Prostate gland (tissue), 2 donors: ENCODE results near the gene LHFPL3. TPM values are rescaled to one million over a fixed set of nuclear protein-coding genes. Genes with fewer than 3 reads are reported as not detected.

ENCODE experiments used
- DNase-seq: peaks from one replicate; pipeline ENCODE4 v3.0.0-alpha.2; 2019; ENCODE audit warnings: low spot score
- H3K27ac ChIP-seq, 2 donors: fragments of 200-600 bp; sonication (generic); 2 replicates each; pipeline ENCODE4 v1.5.1; 2017 to 2019
- H3K27me3 ChIP-seq: fragments of 200-600 bp; sonication (generic); replicated peaks from 2 replicates; pipeline ENCODE4 v1.5.1; 2019; ENCODE audit not compliant: insufficient read depth
- H3K36me3 ChIP-seq, 2 donors: fragments of 200-600 bp; sonication (generic); 1 replicate in 1 of 2; 2 replicates in 1 of 2; pipeline versions ENCODE4 v1.5.1 to v1.8.1; 2017 to 2019
- H3K4me1 ChIP-seq: fragments of 200-600 bp; sonication (generic); replicated peaks from 2 replicates; pipeline ENCODE4 v1.5.1; 2019
- H3K4me3 ChIP-seq, 2 donors: fragments of 200-600 bp; sonication (generic); 2 replicates each; pipeline ENCODE4 v1.5.1; 2017 to 2019
- H3K9me3 ChIP-seq: fragments of 200-600 bp; sonication (generic); 2 replicates; pipeline ENCODE4 v1.5.1; 2017
- POLR2A ChIP-seq: fragments of 450-650 bp; IDR thresholded peaks from one replicate; pipeline ENCODE4 v1.6.1; 2016; ENCODE audit warnings: antibody characterized with exemption, mild to moderate bottlenecking
- POLR2AphosphoS5 ChIP-seq: sonication (generic); formaldehyde crosslinking; IDR thresholded peaks from one replicate; pipeline ENCODE4 v1.6.1; 2017; ENCODE audit warnings: antibody characterized with exemption
- WGBS: methylation state at CpG from one replicate; pipeline ENCODE4 v1.1.5; 2018; 5-methylcytosine and 5-hydroxymethylcytosine counted together
- intact Hi-C: fragments of 100-400 bp; cut with DNase I; formaldehyde crosslinking; loops from one replicate; pipeline ENCODE4 v1.14.2; 2022
- total RNA-seq, 2 donors: library from RNA; depleted of rRNA; stranded (reverse); fragments of >200 nt; gene quantifications; one replicate each; pipeline ENCODE4 v1.1.0, GENCODE V29; 2016
- TF ChIP-seq, protein P1 (sequence below), 4 experiments: fragments of 200-600 bp in 2 of 4; fragments of 450-650 bp in 2 of 4; sonication (generic) in 2 of 4; IDR thresholded peaks; 1 replicate in 3 of 4; 2 replicates in 1 of 4; pipeline ENCODE4 v1.5.1; 2016 to 2019; ENCODE audit warnings: antibody characterized with exemption in 4 of 4, mild to moderate bottlenecking in 2 of 4, moderate library complexity in 2 of 4

LHFPL3 gene
- total RNA-seq, 2 donors from 2014 or later: 0.14 TPM; not detected in 1

DNA sequence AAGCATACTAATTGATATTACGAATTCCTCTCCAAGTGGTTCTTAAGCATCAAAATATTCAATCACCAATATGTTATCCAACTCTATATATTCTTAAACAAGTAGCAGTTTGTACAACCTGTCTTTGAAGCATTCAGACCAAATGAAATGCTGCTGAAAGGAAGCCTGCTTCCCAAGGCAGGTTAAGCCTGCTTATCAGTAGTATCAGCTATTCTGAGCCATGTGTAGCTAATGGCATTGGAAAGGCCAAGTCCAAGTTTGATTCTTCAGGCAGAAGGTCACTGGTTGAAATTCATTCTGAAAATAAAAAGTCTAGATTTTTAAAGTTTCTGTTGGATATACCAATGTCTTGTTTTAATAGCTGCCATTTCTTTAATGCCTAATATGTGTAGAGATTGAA, 328.7 kb downstream of the LHFPL3 start:
- no peak overlapping the region for H3K4me3 ChIP-seq
- H3K27me3 ChIP-seq: no peaks in the 10 kb centered on the region
- no peaks in the 10 kb centered on the region for H3K4me1 ChIP-seq
- no peaks in the 10 kb centered on the region for H3K36me3 ChIP-seq
- no peaks in the 10 kb centered on the region for H3K9me3 ChIP-seq
- no peak for DNase-seq
- H3K27ac ChIP-seq: no peak overlapping the region
- TF ChIP-seq POLR2AphosphoS5 (no peak), POLR2A (no peak)
- TF ChIP-seq, protein P1, sequence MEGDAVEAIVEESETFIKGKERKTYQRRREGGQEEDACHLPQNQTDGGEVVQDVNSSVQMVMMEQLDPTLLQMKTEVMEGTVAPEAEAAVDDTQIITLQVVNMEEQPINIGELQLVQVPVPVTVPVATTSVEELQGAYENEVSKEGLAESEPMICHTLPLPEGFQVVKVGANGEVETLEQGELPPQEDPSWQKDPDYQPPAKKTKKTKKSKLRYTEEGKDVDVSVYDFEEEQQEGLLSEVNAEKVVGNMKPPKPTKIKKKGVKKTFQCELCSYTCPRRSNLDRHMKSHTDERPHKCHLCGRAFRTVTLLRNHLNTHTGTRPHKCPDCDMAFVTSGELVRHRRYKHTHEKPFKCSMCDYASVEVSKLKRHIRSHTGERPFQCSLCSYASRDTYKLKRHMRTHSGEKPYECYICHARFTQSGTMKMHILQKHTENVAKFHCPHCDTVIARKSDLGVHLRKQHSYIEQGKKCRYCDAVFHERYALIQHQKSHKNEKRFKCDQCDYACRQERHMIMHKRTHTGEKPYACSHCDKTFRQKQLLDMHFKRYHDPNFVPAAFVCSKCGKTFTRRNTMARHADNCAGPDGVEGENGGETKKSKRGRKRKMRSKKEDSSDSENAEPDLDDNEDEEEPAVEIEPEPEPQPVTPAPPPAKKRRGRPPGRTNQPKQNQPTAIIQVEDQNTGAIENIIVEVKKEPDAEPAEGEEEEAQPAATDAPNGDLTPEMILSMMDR (IDR thresholded peaks at IDR 0.05): no peak
- intact Hi-C loops: no loop called here
- WGBS: 100% methylated on average over 1 of the region's 1 CpG

DNA sequence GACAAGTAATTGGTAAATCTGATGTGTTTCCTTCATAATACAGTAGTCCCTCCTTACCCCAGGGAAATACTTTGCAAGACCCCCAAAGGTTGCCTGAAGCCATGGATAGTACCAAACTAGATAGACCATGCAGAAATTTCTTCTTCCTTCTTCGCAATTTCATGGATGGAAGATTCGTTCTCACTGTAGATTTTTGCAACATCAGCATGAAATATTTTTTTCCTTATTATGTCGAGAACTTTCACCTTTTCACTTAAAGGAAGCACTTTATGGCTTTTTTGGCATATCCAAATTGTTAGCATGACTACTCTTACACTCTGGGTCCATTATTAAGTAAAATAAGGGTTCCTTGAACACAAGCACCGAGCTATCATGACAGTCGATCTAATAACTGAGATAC, 333.2 kb downstream of the LHFPL3 start:
- 76% methylated on average over 5 of the region's 5 CpGs for WGBS
- Histone ChIP-seq H3K4me3 (no peak overlapping the region), H3K9me3 (no peaks in the 10 kb centered on the region), H3K4me1 (no peaks in the 10 kb centered on the region), H3K27ac (no peak overlapping the region), H3K27me3 (no peaks in the 10 kb centered on the region), H3K36me3 (no peaks in the 10 kb centered on the region)
- DNase-seq: no peak
- intact Hi-C loops: no loop called here
- TF ChIP-seq, protein P1 (IDR thresholded peaks at IDR 0.05): no peak
- TF ChIP-seq POLR2A (no peak), POLR2AphosphoS5 (no peak)

DNA sequence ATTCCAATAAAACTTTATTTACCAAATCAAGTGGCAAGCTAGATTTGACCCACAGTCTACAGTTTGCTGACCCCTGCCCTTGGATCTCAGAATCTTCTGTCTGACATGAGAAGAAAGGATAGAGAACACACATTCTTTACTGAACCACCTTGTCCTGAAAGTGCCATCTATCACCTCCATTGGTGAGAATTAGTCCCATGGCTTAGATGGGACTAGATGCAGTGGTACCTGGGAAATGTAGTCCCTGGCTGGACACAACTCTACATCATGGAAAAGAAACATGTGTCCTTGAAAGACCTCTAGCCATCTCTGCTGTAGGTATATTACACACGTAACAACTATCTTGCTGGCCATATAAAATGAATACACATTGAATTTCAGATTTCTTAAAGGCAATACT, 336.2 kb downstream of the LHFPL3 start:
- Histone ChIP-seq H3K27ac (no peak overlapping the region), H3K4me1 (no peaks in the 10 kb centered on the region), H3K4me3 (no peak overlapping the region), H3K9me3 (no peaks in the 10 kb centered on the region), H3K27me3 (no peaks in the 10 kb centered on the region), H3K36me3 (no peaks in the 10 kb centered on the region)
- intact Hi-C loops: no loop called here
- no peak for TF ChIP-seq POLR2A
- no peak for TF ChIP-seq POLR2AphosphoS5
- TF ChIP-seq, protein P1 (IDR thresholded peaks at IDR 0.05): no peak
- DNase-seq: no peak
- WGBS: 96% methylated on average over 1 of the region's 1 CpG

DNA sequence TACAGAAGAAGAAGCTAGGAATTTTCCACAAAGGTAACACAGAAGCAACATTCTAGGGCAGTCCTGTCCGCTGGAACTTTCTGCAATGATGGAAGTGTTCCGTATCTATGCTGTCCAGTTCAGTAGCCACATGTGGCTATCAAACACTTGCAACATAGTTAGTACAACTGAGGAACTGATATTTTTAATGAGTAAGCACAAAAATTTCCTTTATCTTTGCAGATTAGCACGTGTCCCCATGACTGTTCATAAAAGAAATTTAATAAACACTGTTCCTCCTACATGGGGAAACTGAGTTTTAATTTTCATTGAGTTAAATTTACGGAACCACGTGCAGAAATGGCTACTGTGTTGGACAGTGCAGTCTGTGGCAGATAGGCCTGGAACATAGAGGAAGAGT, 349.2 kb downstream of the LHFPL3 start:
- TF ChIP-seq POLR2AphosphoS5 (no peak), POLR2A (no peak)
- TF ChIP-seq, protein P1 (IDR thresholded peaks at IDR 0.05): no peak
- intact Hi-C loops: no loop called here
- H3K4me1 ChIP-seq: no peaks in the 10 kb centered on the region
- no peaks in the 10 kb centered on the region for H3K36me3 ChIP-seq
- no peaks in the 10 kb centered on the region for H3K27me3 ChIP-seq
- 63% methylated on average over 5 of the region's 5 CpGs for WGBS
- no peak for DNase-seq
- no peaks in the 10 kb centered on the region for H3K9me3 ChIP-seq
- H3K27ac ChIP-seq: no peak overlapping the region
- no peak overlapping the region for H3K4me3 ChIP-seq

DNA sequence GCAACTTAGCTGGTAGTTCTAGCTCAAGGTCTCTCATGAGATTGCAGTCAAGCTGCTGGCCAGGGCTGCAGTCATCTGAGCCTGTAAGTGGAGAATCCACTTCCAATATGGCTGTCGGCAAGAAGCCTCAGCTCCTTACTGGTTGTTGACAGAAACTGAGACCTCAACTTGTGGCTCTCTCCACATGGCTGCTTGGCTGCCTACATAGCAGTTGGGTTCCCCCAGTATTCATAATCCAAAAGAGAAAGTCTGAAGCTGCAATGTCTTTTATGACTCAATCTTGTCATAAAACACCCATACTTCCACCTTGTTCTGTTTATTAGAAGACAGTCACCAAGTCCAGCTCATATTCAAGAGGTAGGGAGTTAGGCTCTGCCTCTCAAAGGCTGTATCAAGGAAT, 350.7 kb downstream of the LHFPL3 start:
- Histone ChIP-seq H3K27me3 (no peaks in the 10 kb centered on the region), H3K4me1 (no peaks in the 10 kb centered on the region), H3K4me3 (no peak overlapping the region), H3K27ac (no peak overlapping the region), H3K36me3 (no peaks in the 10 kb centered on the region), H3K9me3 (no peaks in the 10 kb centered on the region)
- intact Hi-C loops: no loop called here
- no peak for TF ChIP-seq POLR2A
- no peak for TF ChIP-seq POLR2AphosphoS5
- TF ChIP-seq, protein P1 (IDR thresholded peaks at IDR 0.05): no peak
- 89% methylated on average over 1 of the region's 1 CpG for WGBS
- no peak for DNase-seq
